HG03575 (cell line): ENCODE results near the gene COL18A1.

Experiments used
- ATAC-seq: cut with Tn5 transposase; IDR thresholded peaks from one replicate; pipeline ENCODE4 v1.9.1; 2021; ENCODE audit not compliant: unreplicated experiment, insufficient number of reproducible peaks, low FRiP score; ENCODE audit errors: extremely low read depth

COL18A1 gene

DNA sequence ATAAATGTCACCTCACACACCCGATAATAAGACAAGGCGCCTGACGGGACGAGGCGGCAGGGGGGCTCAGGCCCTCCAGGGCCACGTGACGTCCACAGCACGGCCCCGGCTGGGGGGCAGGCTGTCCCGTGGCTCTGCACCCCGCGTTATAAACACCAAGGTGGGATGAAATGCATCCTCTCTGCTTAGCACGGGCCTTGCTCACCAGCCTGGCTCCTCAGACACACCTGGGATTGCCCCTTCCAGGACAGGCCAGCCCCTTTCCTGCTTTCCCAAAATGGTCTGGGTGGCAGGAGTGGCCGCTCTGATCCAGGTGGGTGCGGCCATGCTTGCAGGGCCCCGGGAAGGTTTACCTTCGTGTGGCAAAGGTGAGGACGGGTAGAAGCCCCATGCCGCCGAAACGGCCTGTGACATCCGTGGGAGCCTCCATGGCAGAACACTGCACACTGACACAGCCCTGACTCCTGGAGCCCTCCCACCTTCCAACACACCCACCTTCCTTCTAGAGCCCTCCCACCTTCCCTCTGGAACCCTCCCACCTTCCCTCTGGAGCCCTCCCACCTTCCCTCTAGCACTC, 101.4 kb downstream of the COL18A1 start:
- ATAC-seq, result no peak

DNA sequence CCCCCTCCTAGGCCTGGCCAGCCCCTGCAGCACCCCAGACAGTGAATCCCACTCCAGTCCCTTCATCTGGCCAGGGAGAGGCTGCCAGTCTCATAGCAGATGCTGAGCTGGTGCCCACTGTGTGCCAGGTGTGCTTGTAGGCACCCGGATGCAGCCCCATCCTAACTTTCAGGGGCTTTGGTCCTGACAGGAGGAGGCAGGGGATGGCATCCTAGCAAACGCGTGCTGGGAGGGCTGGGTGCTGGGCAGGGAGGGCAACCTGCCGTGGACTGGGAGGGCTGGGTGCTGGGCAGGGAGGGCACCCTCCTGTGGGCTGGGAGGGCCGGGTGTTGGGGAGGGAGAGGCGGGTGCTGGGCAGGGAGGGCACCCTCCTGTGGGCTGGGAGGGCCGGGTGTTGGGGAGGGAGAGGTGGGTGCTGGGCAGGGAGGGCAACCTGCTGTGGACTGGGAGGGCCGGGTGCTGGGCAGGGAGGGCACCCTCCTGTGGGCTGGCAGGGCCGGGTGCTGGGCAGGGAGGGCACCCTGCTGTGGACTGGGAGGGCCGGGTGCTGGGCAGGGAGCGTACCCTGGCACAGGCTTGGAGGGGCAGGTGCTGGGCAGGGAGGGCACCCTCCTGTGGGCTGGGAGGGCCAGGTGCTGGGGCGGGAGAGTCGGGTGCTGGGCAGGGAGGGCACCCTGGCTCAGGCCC, 102.0 kb downstream of the COL18A1 start:
- ATAC-seq, result no peak

DNA sequence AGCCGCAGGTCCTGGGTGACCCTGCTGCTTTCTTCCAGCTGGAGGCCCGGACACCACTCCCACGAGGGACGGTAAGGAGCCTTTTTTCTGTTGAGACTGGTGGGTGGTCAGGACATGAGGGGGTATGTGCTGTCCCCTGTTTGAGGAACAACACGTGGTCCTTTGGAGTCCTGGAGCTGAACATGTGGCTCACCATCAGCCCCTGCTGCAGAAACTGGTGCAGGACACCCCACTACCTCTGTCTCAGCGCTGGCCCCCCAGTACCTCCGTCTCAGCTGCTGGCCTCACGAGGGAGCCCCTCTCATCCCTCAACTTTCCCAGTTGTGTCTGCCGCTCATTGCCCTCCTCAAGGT, 102.5 kb downstream of the COL18A1 start:
- no peak for ATAC-seq

DNA sequence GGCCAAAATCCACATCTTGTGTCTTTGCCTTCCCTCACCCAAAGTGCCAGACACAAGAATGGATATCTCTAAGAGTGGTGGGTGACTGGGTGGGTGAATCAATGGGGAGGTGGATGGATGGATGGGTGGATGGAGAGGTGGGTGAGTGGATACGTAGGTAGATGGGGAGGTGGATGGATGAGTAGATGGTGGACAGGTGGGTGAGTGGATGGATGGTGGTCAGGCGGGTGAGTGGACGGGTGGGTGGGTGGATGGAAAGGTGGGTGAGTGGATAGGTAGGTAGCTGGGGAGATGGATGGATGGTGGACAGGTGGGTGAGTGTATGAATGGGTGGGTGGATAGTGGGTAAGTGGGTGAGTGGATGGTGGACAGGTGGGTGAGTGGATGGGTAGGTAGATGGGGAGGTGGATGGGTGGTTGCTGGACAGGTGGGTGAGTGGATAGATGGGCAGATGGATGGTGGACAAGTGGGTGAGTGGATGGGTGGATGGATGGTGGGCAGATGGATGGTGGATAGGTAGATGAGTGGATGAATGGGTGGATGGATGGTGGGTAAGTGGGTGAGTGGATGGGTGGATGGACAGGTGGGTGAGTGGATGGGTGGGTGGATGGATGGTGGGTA, 103.0 kb downstream of the COL18A1 start:
- no peak for ATAC-seq

DNA sequence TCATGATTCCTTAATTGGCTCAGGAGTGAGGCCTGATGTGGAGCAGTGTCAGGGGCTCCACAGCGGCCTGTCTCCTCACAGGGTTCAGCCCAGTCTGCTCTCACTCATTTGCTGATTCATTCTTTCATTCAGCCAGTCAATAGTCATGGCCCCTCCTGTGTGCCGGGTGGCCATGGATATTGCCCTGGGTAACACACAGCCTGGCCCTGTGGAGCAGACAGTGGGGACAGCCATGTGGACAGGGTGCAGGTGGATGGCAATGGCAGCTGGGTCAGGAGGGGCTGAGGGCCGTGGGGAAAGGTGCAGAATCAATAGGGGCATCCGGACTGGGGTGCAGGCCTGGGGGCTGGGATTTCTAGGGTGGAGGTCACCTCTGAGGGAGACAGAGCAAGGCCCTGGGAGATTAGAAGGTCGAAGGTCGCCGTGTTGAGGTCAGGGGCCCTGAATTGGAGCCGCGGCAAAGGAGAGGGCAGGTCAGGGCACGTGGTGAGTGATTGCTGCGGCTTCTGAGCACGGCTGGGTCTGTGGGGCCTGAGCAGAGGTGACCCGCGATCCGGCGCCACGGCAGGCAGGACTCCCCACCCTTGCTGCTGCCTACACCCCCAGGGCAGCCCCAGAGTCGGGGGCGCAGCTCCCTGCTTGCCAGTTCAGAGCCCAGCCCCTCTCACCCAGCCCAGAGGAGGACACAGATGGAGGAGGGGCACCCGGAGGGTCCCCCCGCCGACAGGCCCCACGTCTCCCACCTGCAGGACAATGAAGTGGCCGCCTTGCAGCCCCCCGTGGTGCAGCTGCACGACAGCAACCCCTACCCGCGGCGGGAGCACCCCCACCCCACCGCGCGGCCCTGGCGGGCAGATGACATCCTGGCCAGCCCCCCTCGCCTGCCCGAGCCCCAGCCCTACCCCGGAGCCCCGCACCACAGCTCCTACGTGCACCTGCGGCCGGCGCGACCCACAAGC, 103.9 kb downstream of the COL18A1 start:
- ATAC-seq, result no peak

DNA sequence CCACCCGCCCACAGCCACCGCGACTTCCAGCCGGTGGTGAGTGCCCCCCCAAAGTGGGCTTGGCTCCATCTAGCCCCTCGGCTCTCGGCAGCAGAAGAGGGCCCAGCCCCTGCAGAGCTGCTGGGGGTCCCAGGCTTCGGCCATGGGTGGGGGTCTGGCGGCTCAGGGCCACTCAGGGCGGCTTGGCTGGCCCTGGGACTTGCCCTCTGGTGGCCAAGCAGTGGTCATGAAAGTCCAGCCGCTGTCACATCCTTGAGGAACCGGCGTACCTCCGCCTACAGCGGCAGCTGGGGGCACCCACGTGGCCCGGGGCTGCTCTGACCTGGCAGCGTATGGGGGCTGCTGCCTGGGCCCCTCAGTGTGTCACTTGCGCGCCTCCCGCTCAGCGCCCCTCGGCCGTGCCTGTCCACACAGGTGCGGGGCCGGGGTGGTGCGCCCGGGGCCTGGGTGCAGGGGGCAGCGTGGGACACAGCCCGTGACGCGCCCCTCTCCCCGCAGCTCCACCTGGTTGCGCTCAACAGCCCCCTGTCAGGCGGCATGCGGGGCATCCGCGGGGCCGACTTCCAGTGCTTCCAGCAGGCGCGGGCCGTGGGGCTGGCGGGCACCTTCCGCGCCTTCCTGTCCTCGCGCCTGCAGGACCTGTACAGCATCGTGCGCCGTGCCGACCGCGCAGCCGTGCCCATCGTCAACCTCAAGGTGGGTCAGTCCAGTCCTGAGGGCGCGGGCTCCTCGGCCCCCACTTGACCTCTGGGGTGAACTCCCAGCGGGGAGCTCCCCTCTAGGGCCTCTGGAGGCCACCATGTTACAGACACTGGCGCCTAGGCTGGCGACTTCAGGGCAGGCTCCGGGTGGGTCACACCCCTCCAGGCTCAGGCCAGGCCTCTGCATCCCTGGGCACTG, 104.9 kb downstream of the COL18A1 start:
- no peak for ATAC-seq

DNA sequence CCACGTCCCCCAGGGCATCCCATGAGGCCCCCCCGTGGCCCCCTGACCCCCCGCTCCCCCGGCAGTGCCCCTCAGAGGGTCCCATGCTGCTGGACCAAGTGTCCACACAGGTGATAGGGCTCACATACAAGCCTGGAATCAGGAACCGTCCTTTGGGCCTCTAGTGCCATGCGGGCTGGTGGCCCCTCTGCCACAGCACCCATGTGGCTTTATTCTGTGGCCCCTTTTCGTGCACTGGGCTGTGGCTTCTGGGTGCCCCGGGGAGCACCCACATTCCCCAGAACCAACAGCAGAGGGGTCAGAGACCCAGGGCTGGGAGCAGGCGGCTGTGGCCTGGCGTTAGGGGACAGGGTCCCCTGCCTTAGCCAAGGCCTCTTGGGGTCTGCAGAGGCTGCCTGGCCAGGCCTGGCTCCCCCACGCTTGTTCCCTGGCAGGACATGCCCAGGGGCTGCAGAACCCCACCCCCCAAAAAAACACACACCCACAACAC, 105.5 kb downstream of the COL18A1 start:
- ATAC-seq, result no peak

DNA sequence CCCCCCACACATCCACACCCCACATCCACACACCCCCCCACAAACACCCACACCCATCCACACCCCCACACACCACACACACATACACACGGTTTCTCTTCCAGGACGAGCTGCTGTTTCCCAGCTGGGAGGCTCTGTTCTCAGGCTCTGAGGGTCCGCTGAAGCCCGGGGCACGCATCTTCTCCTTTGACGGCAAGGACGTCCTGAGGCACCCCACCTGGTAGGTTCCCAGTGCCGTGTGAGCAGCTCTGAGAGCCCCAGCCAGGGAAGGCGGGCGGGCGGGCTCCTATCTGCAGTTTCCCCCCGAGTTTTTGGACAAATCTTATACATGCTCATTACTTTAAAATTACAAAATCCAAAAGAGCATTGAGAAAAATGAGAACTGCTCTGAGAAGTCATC, 106.0 kb downstream of the COL18A1 start:
- no peak for ATAC-seq

DNA sequence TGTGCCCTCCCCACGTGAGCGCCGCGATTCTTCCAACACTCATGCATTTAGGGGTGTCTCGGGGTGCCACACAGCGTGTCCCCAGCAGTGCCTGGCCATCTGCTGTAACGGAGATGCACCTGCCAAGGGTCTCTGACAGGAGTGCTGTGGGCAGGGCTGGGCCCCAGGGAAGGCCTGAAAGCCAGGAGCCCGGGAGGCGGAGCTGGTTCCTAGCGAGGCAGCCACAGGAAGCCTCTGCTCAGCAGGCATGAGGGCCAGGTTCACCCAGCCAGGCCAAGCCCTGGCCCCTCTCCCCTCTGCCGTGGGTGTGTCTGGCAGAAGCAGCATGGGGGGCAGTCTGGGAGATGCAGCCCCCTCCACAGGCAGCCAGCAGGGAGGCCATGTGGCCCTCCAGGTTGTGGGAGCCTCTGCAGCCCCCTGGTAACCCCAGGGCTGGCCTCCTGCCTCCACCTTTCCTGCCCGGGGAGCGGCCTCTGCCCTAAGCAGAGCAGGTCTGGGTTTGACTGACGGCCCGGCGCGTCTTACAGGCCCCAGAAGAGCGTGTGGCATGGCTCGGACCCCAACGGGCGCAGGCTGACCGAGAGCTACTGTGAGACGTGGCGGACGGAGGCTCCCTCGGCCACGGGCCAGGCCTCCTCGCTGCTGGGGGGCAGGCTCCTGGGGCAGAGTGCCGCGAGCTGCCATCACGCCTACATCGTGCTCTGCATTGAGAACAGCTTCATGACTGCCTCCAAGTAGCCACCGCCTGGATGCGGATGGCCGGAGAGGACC, 106.9 kb downstream of the COL18A1 start:
- no peak for ATAC-seq

DNA sequence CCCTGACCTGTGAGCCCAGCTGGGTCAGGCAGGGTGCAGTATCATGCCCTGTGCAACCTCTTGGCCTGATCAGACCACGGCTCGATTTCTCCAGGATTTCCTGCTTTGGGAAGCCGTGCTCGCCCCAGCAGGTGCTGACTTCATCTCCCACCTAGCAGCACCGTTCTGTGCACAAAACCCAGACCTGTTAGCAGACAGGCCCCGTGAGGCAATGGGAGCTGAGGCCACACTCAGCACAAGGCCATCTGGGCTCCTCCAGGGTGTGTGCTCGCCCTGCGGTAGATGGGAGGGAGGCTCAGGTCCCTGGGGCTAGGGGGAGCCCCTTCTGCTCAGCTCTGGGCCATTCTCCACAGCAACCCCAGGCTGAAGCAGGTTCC, 107.6 kb downstream of the COL18A1 start:
- ATAC-seq, result no peak

DNA sequence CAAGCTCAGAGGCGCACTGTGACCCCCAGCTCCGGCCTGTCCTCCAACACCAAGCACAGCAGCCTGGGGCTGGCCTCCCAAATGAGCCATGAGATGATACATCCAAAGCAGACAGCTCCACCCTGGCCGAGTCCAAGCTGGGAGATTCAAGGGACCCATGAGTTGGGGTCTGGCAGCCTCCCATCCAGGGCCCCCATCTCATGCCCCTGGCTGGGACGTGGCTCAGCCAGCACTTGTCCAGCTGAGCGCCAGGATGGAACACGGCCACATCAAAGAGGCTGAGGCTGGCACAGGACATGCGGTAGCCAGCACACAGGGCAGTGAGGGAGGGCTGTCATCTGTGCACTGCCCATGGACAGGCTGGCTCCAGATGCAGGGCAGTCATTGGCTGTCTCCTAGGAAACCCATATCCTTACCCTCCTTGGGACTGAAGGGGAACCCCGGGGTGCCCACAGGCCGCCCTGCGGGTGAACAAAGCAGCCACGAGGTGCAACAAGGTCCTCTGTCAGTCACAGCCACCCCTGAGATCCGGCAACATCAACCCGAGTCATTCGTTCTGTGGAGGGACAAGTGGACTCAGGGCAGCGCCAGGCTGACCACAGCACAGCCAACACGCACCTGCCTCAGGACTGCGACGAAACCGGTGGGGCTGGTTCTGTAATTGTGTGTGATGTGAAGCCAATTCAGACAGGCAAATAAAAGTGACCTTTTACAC, 108.2 kb downstream of the COL18A1 start:
- no peak for ATAC-seq

DNA sequence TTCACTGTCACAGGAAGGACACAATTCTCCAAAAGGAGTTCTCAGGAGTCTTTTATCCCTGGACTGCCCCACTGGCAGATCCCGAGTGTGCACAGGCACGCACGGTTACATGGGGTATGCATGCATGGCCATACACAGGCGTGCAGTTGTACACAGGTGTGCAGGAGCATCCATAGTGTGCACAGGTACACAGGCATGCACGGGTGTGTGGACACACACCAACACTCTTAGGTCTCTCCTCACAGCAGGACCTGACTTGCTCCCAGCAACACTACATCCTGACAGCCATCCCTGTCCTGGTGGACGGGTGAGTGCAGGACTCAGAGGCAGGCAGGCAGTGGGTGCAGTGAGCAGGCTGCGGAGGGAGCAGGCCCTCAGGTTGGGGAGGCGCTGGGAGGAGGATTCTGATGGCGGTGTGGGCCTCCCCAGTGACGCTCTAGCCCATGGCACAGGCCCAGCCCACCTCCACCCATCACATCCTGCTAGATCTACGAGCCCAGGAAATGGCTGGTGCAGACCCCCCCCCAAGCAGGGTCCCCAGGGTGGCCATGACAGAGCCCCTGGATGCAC, 108.9 kb downstream of the COL18A1 start:
- ATAC-seq, result no peak

DNA sequence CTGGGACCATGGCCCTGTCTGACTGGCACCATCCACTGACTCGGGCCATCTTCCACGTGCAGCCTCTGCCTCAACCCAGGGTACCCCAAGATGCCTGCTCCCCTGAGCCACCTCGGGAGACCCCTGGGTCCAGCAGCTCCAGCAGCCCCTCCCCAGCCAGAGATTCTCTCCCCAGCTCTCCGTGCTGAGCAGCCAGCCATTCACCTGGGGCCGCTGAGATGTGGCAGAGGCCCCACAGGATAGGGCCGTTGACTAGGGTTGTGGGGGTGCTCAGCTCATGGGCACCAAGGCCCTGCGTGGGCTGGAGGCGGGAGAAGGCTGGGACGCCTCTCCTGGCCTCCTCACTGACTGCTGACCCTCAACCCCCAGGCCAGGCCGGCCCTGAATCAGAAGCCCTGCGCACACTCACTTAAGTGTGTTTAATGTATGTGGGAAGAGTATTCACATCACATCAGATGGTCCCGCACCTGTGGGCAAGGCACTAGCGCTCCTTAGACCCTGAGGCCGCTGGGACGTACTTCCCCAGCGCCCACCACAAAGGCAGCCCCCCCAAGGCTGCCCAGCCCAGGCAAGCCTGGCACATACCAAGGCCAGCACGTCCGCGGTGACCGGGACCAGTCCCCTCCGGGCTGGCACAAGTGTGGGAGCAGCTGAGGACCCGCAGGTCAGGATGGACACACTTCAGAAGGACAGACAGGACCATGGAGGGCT, 109.5 kb downstream of the COL18A1 start:
- ATAC-seq, result no peak

DNA sequence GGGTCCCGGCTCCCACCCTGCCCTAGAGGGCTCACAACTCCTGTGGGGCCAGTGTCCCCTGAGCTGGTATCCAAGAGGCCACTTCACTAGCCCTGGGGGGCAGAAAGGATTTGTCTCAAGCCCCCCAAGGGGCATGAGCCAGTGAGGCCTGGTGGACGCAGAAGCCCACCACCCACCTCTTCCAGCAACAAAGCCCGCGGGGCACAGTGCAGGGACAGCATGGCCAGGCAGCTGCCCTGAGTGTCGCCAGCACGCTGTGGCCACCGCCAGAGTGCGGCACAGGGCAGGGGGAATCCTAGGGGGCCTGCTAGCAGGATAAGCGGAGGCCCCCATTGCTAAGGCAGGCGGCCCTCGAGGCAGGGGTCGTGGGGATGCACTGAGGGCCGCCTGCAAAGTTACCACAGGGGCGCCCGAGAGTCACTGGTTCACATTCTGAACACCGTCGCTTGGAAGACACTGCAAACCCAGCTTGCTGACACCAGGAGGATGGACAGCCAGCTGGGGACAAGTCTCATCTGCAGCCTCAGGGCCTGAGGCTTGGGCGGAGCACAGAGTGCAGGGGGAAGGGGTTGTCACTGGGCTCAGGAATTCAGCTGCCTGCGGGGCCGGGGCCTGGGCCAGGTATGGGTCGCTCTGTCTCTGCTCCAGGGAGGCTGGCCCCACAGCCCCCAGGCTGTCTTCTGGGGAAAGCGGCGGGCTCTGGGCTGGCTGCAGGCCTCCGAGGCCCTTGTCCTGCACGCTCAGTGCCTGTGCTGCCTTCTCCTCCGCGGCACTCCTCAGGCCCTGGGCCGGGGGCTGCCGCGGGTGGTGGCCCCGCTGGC, 110.5 kb downstream of the COL18A1 start:
- no peak for ATAC-seq

DNA sequence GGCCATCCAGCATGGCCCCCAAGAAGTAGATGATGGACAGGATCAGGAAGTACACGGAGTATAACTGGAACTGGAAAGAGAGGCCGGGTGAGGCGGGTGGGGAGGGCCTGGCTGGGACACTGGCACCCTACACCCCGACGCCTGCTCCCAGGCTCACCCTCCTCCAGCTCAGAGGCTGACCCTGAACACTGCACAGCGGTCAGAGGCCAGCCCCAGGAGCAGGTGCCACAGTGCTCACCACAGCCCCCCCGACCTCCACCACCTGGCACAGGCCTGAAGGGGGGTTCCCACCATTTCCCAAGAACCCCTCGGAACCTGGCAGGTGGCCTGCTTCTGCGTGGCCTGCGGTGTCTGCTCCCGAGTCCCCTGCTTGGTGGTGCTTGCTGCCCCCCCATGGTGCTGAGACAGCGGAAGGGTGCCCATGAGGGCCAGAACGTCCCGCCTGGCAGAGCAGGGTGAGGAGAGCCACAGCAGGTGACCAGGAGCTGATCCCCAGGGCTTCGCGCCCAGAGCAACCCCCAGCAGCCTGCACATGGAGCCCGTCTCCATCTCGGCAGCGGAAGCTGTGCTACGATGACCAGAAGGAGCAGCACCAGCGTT, 111.2 kb downstream of the COL18A1 start:
- no peak for ATAC-seq
